OCI-LY7 (cell line): Measurements from ENCODE around the gene FYN.

Experiments
- CTCF ChIP-seq: fragments of 200-600 bp; sonication (generic); conservative IDR thresholded peaks from 2 replicates; pipeline ENCODE4 v1.5.1; 2014; ENCODE audit warnings: mild to moderate bottlenecking, antibody characterized with exemption, low read length, moderate library complexity, mixed read lengths
- EZH2phosphoT487 ChIP-seq: fragments of 200-600 bp; sonication (generic); IDR thresholded peaks from 2 replicates; pipeline ENCODE4 v1.6.1; 2018; ENCODE audit warnings: low read depth, borderline replicate concordance, mild to moderate bottlenecking, mixed run types, antibody characterized with exemption, low read length, moderate library complexity, mixed read lengths

GRCh38 chr6:111771094-111771432 is 102.2 kb downstream of the FYN start:
- TF ChIP-seq CTCF (no peak), EZH2phosphoT487 (no peak)
